GM12872 (cell line): Measurements from ENCODE around the gene RSRP1.

Source experiments
- TF ChIP-seq, protein P1 (sequence below): IDR thresholded peaks from 3 replicates; pipeline ENCODE4 v1.5.1; 2011; ENCODE audit warnings: low read depth, mild to moderate bottlenecking, low read length, moderate library complexity; ENCODE audit not compliant: insufficient read depth

Gene RSRP1

DNA sequence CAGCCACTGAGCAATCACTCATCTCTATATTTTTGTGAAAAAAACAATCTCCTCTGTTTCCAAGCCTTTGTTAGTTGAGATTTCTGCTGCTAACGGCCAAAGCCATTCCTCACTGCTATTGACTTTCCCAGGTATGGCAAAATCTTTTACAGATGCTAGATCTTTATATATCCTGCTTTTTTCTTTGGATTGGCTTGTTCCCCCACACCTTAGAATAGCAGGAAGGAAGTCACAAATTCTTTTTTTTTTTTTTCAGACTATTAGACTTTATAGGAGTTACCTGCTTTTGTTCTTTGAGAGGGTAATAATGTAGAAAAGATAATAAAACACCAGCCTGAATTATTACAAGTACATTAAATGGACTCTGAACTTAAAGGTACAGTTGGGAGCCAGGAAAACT lies 39.2 kb downstream of the RSRP1 start:
- TF ChIP-seq, protein P1, sequence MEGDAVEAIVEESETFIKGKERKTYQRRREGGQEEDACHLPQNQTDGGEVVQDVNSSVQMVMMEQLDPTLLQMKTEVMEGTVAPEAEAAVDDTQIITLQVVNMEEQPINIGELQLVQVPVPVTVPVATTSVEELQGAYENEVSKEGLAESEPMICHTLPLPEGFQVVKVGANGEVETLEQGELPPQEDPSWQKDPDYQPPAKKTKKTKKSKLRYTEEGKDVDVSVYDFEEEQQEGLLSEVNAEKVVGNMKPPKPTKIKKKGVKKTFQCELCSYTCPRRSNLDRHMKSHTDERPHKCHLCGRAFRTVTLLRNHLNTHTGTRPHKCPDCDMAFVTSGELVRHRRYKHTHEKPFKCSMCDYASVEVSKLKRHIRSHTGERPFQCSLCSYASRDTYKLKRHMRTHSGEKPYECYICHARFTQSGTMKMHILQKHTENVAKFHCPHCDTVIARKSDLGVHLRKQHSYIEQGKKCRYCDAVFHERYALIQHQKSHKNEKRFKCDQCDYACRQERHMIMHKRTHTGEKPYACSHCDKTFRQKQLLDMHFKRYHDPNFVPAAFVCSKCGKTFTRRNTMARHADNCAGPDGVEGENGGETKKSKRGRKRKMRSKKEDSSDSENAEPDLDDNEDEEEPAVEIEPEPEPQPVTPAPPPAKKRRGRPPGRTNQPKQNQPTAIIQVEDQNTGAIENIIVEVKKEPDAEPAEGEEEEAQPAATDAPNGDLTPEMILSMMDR: no peak

DNA sequence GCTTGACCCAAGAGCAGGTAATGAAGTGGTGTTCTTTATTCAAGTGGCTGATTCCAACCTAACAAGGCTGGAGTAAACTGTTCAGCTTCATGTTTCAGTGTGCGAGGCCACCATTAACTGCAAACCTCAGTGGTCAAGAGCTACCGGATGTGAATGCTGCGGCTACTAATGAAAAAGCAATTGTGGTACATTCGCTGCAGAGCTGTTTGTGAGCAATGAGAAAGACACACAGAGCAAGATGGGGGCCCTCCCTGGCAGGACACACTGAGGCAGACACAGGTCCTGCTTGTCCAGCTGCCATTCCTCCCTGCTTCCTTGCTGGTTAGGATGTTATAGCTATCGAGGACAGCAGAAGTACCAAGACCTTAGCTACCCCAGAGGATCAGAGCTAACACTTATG lies 41.1 kb downstream of the RSRP1 start:
- TF ChIP-seq, protein P1: no peak

DNA sequence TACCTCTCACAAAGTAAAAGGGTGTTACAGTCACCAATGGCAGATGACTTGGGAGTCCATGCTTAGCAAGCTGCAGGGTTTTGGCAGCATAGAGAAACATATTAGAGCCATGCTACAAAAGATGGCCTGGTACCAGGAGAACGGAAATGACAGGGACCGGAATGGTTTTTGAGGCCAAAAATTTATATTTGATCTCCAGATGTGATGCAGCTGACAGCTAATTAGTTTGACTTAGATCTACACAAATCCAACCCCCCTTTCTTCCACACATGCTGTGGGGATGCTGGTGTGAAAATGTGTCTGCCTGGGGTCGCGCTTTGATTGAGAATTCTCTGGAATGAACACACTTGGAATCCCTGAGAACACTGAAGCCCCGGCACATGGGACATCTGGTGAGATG lies 41.5 kb downstream of the RSRP1 start:
- TF ChIP-seq, protein P1: no peak

DNA sequence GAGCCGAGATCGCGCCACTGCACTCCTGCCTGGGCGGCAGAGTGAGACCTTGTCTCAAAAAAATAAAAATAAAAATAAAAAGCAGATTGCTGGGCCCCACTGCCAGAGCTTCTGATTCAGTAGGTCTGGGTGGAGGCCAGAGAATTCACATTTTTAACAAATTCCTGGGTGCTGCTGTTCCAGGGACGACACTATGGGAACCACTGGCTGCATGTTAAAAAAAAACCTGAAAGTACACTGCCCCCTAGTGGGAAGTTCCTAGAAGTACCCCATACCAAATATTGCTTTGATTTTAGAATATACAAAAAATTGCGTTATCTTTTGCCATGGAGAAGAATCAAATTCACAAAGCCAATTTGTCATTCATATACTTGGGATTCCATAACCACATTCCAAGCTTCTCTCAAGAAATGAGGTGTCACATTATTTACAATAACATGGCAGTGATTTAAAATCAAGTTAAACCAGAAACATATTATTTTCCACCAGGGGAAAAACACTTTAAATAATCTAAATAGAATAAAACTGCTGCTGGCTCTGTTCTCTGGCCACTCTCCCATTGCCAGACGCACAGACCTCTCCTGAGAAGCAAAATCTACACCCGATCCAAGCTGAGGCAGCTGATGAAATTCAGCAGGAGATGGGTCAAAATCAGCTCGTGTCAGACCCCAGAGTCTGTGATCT lies 42.3 kb downstream of the RSRP1 start:
- TF ChIP-seq, protein P1: peak; percentile 63

DNA sequence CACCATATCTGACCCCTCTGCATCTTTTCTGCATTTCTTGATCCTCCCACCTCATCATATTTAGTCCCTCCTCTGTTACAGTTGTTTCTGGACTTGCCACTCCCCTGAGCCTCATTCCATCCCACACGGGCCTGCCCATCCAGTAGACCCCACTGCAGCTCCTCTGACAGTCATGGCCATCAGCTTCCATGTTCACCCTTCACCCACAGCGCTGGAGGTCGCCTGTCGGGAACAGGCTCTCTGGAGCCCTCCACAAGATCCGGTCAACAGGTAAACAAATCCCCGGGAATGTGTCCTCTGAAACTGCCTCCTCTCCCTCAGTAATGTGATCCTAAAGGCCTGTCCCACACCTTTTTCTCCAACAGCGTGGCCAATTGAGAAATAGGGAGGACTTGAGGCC lies 46.2 kb downstream of the RSRP1 start:
- TF ChIP-seq, protein P1: no peak

DNA sequence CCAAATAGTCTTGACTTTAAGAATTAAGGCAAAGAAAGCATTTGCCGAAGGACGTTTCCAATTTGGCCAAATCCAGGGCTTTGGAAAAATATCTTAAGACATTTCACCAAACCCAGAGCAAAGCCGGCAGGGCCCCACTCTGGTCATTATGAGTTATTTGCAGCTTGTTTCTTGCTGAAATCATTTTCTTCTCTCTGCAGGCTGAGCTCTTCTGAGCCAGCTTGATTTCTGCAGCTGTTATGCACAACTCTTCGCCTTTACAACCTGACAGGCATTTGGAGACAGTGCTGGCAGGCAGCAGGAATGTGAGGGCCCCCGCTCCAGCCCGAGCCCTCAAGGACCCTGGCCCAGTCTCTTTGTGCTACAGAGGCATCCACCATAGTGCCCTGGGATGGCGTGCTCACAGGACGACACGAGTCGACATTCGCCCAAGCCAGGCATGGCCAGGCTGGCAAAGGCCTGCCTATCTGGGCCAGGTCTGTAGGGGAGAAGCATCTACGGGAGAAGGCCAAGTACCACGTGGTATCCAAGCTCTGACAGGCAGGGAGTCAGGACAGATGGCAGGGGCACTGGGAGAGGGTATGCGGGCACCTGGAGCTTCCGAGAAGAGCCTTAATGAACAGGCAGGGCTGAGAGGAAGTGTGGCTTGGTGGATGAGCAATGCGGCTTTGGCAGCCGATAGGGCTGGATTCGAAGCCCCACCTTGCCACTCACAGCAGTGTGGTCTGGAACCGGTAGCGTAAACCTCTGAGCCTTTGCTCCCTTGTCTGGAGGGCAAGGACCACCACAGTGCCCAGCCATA lies 47.2 kb downstream of the RSRP1 start:
- TF ChIP-seq, protein P1: no peak

DNA sequence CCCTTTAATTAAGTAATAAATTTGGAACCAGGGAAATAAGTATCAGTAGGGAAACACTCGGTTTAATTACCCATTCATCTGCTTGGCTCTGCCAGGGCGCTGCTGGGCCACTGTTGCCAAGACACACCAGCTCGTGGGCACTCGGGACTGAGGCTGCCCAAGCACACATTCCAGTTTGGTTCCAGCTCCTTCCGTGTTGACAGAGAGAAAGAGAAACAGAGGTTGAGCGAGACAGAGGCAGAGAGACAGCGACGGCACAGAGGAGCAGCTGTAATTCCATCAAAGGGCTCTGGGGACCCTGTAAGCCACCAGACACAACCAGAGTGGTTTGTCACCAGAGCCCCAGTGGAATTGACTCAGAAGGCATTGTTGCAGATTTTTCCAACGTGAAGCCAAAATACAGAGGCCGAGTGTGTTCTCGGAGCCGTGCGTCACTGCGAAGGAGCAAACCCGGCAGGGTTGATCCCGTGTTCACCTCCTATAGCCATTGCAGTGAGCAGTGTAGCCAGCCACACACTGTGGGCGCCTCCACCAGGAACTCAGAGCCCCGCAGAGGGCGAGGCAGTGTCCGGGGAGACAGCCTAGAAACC lies 48.5 kb downstream of the RSRP1 start:
- TF ChIP-seq, protein P1: peak; percentile 54
